Measurements from ENCODE around the gene APOC1.
"Not testable (repeated sequence)": the region's sequence is repeated elsewhere in the genome, so short reads cannot be mapped to it uniquely, and the experiment has no call there.

APOC1 gene

DNA sequence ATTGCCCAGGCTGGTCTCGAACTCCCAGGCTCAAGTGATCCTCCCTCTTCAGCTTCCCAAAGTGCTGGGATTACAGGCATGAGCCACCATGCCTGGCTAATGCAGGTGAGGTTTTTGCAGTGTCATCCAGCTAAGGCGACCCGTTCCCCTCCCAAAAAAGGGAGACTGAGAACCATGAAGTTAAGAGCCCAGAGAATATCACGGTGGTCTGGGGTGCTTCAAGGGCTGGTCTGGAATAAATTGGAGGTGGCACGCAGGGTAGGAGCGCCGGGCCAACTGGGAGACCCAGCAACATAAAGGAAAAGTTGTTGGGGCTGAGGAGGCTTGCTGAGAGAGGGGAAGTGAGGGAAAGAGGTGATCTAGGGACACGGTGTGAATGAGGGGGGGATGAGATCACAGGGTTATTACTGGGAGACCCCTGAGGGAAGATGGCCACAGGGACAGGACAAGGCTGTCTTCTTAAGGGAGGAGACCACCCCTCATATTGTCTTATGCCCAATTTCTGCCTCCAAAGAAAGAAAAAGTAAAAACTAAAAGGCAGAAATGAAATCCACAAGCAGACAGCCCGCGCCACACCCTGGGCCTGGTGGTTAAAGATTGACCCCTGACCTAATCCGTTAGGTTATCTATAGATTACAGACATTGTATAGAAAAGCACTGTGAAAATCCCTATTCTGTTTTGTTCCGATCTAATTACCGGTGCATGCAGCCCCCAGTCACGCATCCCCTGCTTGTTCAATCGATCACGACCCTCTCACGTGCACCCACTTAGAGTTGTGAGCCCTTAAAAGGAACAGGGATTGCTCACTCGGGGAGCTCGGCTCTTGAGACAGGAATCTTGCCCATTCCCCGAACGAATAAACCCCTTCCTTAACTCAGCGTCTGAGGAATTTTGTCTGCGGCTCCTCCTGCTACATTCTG lies 636 bp upstream of the APOC1 start:
- DNase-seq (ENCODE audit: low spot score), result not testable (repeated sequence)

DNA sequence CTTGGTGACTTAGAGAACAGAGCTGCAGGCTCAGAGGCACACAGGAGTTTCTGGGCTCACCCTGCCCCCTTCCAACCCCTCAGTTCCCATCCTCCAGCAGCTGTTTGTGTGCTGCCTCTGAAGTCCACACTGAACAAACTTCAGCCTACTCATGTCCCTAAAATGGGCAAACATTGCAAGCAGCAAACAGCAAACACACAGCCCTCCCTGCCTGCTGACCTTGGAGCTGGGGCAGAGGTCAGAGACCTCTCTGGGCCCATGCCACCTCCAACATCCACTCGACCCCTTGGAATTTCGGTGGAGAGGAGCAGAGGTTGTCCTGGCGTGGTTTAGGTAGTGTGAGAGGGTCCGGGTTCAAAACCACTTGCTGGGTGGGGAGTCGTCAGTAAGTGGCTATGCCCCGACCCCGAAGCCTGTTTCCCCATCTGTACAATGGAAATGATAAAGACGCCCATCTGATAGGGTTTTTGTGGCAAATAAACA lies 9.9 kb downstream of the APOC1 start:
- no peak for DNase-seq (ENCODE audit: low spot score)

DNA sequence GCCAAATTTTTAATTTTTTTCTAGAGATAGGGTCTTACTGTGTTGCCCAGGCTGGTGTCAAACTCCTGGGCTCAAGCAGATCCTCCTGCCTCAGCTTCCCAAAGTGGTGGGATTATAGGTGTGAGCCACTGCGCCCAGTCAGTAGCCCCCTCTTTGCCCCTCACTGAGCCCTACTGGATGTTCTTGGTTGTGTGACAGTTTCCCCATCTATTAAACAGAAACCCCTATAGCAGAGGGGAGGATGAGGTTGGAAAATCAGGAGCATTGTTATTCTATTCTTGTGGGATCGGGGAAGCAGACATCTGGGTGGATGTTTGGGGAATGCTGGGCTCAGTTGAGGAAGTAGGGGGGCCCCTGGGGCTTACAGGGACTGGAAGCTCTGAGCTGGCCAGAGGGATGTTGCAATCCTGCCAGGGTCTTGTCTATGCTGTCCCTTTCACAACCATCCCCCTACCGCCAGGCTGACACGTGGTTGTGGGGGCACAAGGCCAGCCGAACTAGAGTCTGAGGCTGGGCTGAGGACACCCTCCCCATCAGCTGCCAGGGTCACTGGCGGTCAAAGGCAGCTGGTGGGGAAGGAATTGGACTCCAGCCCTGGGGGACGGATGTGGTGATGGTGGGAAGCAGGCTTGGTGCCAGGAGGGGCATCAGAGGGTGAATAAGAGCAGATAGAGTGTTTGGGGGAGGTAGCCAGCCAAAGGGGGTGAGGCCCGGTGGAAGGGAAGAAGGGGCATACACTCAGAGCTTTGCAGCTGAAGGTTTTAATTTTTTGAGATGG lies 10.9 kb downstream of the APOC1 start:
- DNase-seq (ENCODE audit: low spot score), result no peak

DNA sequence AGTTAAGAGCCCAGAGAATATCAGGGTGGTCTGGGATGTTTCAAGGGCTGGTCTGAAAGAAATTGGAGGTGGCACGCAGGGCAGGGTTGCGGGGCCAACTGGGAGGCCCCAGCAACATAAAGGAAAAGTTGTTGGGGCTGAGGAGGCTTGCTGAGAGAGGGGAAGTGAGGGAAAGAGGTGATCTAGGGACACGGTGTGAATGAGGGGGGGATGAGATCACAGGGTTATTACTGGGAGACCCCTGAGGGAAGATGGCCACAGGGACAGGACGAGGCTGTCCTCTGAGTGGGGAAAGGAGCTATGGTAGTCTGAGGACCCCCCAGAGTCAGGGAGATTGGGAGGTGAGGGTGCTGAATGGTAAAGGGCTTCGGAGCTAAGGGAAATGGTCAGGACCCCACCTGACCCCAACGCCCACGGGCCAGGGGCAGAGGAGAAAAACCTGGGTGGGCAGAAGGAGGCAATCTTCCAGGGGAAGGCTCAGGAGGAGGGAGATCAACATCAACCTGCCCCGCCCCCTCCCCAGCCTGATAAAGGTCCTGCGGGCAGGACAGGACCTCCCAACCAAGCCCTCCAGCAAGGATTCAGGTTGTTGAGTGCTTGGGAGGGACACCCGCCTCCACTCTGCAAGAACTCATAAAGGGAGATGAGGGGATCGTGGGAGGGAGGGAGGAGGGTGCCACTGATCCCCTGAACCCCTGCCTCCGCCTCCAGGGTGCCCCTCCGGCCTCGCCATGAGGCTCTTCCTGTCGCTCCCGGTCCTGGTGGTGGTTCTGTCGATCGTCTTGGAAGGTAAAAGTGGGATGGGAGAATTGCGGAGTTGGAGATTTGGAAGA lies 12.1 kb downstream of the APOC1 start:
- not testable (repeated sequence) for DNase-seq (ENCODE audit: low spot score)

DNA sequence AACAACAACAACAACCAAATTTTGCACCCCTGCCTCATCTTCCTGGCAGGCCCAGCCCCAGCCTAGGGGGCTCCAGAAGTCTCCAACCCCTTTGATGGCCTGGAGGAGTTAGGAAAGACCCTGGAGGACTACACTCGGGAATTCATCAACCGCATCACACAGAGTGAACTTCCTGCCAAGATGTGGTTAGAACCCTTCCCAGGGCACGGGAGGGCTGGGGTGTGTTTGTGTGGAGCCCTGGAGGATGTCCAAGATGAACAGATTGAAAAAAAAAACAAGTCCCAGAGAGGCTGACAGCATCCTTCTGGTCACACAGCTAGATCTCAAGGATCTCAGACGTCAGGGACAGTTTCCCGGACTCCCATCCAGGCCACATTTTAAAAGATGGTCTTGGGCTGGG lies 13.3 kb downstream of the APOC1 start:
- no peak for DNase-seq (ENCODE audit: low spot score)

DNA sequence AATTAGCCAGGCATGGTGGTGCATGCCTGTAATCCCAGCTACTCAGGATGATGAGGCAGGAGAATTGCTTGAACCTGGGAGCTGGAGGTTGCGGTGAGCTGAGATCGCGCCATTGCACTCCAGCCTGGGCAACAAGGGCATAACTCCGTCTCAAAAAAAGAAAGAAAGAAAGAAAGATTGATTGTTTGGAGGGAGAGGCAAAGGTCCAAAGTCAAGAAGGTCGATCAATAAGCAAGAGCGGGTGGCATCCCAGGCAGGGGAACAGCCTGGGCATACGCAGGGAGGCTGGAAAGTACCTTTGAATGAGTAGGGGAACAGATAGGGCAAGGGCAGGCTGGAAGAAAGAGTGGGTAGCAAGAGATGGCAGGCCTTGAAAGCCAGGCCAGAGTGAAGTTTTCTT lies 15.7 kb downstream of the APOC1 start:
- DNase-seq (ENCODE audit: low spot score), result no peak

DNA sequence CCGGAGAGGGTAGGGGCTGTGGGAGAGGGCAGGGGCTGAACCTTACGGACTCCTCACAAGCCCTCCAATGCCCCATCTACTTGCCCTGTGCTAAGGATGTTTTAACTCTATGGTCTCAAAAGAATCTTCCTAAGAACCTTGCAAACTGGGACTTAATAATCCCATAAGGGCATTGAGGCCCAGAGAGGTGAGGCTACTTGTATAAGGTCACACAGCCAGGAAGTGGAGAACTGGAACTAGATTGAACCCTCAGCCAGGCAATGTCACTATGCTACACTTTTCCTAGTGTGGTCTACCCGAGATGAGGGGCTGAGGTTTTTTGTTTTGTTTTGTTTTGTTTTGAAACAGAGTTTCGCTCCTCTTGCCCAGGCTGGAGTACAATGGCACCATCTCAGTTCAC lies 17.1 kb downstream of the APOC1 start:
- no peak for DNase-seq (ENCODE audit: low spot score)

DNA sequence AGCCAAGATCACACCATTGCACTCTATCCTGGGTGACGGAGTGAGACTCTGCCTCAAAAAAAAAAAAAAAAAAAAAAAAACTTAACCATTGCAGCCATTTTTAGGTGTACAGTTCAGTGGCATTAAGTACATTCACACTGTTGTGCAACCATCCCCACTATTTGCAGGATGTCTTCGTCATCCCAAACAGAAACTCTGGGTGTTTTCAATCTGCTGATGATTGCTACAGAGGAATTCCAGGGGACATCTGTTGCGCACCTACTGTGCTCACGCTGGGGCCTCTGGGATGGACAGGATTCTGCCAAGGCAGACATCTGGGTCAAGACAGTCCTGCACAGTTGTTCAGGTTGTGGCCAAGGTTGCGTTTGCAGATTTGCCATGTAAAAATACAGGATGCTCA lies 25.3 kb downstream of the APOC1 start:
- DNase-seq (ENCODE audit: low spot score), result no peak

DNA sequence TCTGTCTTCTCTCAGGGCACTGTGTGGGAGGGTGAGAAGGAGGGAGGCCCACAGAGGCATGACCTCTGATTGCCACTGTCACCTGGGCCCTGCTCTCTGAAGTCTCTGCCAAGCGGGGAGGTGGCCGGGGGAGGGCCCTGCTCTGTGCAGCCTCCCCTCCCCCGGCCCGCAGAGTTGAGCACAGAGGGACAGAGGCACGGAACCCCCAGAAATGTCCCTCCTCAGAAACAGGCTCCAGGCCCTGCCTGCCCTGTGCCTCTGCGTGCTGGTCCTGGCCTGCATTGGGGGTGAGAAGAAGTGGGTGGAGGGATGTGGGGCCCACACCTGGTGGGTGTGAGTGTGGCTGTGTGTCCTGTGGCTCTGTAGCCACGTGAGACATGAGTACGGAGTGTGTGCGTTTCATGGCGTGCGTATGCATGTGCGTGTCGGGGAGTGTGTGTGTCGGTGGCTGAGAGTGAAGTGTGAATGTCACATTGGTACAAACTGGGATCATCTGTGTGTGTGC lies 27.7 kb downstream of the APOC1 start, which contains the start of gene APOC4:
TSS of gene APOC4 (plus strand) at position 171 of the 505 bp plus-strand sequence. CDS start at position 212, 41 bp downstream.
- DNase-seq (ENCODE audit: low spot score), result no peak

DNA sequence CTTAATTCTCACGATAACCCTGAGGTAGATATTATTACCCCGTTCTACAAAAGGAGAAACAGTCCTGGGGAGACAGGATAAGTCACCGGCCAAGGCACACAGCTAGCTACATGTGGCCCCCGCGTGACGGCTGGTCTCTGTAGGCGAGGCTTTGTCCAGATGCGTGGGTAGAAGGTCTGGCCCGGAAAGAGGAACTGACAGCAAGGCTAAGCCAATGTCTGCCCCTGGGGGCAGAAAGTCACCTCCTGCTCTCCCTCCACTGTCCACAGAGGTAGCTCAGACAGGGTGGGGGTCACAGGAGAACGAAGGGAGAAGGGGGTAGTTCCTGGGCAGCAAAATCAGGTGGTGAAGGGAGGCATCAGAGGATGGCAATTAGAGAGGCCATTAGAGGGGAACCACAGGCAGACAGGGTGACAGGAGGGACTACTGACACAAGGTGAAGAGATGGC lies 29.4 kb downstream of the APOC1 start:
- DNase-seq (ENCODE audit: low spot score), result no peak

DNA sequence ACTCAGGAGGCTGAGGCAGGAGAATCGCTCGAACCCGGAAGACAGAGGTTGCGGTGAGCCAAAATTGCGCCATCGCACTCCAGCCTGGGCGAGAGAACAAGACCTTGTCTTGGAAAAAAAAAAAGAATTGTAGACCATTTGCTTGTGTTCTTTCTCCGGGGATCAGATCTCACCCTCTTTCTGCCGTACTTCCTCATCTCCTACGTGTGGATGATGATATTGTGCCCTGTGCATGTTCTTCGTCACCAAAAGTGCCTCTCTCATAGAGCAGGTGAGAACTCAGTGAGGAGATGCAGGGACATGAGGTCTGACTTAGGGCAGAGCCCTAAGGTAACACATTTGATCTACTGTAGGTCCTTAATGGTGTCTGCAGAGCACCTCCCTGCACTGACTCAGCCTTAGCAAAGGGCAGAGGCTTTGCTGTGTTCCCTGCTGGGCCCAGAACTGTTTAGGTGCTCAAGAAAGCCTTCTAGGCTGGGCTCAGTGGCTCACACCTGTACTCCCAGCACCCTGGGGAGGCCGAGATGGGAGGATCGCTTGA lies 32.7 kb downstream of the APOC1 start:
- no peak for DNase-seq (ENCODE audit: low spot score)

DNA sequence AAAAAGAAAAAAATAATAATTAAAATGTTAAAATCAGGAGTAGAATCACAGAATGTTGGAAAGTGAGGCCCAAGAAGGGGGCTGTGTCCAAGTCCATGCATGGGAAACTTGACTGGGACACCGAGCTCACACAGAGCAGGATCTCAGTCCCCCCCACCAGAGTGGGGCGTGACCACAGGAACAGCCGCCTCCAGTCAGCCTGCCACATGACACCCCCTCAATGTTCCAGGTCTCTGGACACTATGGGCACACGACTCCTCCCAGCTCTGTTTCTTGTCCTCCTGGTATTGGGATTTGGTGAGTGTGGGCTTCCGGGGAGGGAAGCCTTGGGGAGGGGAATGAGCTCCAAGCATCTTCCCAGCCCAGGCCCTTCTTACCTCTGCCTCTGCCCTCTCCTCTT lies 33.8 kb downstream of the APOC1 start:
- no peak for DNase-seq (ENCODE audit: low spot score)

DNA sequence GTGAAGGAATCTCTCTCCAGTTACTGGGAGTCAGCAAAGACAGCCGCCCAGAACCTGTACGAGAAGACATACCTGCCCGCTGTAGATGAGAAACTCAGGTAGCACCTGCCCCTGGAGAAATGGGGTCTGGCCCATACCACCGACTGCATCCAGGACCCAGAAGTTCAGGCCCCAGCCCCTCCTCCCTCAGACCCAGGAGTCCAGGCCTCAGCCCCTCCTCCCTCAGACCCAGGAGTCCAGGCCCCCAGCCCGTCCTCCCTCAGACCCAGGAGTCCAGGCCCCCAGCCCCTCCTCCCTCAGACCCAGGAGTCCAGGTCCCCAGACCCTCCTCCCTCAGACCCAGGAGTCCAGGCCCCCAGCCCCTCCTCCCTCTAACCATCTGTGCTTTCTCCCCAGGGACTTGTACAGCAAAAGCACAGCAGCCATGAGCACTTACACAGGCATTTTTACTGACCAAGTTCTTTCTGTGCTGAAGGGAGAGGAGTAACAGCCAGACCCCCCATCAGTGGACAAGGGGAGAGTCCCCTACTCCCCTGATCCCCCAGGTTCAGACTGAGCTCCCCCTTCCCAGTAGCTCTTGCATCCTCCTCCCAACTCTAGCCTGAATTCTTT lies 34.5 kb downstream of the APOC1 start:
- no peak for DNase-seq (ENCODE audit: low spot score)

DNA sequence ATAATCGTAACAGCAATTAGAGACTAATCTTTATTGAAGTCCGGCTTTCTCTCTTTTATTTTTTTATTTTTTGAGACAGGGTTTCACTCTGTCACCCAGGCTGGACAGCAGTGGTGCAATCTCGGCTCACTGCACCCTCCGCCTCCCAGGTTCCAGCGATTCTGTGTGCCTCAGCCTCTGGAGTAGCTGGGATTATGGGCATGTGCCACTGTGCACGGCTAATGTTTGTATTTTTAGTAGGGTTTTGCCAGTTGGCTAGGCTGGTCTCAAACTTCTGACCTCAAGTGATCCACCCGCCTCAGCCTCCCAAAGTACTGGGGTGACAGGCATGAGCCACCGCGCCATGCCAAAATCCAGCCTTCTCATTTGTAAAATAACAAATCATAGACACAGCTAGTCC lies 35.1 kb downstream of the APOC1 start:
- DNase-seq (ENCODE audit: low spot score), result no peak

DNA sequence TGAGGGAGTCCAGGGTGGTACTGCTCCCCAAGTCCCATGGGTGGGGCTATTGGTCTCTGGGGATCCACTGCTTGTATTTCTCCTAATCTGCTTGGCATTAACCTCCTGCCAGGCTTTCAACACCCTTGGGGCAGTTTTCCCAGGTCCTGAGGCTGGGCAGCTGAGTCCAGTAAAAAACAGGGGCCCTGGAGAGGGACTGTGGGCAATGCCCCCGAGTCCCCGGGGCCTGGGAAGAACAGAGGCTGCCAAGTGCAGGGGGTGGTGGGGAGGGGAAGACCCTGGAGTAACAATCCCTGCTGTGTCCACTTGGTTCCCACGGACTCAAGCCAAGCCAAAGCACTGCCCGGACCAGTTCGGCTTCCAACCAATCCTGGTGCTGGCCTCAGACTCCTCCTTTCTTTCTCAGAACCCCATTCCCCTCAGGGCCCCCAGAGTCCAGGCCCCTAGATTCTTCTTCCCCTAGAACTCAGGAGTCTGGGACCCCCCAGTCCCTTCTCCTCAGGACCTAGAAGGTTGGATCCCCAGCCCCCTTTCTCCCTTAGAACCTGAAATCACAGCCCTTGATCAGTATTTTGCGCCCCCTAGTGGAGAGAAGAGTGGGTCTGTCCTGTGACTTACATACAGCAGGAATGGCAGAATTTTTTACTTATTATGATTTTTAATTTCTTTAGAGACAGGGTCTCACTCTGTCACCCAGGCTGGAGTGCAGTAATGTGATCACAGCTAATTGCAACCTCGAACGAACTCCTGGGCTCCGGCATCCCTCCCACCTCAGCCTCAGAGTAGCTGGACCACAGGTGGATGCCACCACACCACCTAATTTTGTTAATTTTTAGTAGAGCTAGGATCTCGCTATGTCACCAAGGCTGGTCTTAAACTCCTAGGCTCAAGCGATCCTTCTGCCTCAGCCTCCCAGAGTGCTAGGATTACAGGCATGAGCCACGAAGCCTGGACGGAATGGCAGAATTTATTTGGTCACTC lies 37.1 kb downstream of the APOC1 start:
- DNase-seq (ENCODE audit: low spot score), result peak; percentile 77

DNA sequence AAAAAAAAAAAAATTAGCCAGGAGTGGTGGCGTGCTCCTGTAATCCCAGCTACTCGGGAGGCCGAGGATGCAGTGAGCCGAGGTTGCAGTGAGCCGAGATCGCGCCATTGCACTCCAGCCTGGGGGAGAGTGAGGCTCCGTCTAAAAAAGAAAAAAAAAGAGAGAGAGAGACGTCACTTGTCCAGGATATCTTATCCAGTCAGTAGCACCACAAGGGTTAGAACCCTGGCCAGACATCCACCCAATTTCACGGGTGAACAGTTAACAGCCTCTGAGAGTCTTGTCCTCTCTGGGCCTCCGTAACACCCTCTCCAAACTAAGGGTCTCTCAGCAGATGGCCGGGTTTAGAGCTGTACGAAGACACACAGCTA lies 39.9 kb downstream of the APOC1 start:
- DNase-seq (ENCODE audit: low spot score), result no peak

DNA sequence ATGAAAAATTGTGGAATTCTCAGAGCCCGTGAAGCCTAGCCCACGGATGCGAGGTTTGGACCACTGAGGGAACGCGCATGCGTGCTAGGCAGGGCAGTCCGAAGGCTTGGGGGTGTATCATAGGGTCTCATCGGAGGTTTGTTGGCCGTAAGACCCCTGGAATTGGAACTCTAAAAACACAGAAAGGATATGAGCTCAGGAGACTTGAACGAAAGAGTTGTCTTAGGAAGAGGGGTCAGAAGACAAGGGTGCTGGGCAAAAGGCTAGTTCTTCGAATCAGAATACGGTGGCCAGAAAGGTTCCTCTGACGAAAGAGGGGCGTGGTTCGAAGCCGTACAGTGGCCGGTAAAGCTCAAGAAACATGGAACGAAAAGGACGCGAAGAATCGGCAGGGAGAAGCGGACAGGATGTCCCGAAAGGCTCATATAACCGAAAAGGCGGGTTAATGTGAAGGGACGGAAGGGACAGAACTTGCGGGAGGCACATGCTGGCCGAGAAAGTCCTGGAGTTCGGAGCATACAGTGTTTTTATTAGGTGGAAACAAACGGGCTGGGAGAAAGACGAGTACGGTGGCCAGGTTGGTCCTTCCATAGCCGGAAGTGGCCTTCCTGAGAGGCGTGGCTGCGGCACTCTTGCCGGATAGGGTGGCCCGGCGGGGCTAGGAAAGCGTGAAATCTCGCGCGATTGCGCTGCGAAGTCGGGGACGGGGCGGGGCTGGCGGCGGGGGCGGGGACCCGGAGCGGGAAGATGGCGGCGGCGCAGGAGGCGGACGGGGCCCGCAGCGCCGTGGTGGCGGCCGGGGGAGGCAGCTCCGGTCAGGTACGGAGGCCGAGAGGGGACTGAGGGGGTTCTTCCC lies 40.5 kb downstream of the APOC1 start, which contains the start of gene CLPTM1:
TSS of gene CLPTM1 (plus strand) at position 732 of the 856 bp plus-strand sequence. CDS start at position 748, 16 bp downstream.
- peak; percentile 96 for DNase-seq (ENCODE audit: low spot score)
